Fibroblast of skin of right biceps (primary cell): ENCODE results near the gene KLC3.

Experiments used
- DNase-seq: peaks from one replicate; pipeline ENCODE4 v3.0.0-alpha.2; 2013

Gene KLC3

DNA sequence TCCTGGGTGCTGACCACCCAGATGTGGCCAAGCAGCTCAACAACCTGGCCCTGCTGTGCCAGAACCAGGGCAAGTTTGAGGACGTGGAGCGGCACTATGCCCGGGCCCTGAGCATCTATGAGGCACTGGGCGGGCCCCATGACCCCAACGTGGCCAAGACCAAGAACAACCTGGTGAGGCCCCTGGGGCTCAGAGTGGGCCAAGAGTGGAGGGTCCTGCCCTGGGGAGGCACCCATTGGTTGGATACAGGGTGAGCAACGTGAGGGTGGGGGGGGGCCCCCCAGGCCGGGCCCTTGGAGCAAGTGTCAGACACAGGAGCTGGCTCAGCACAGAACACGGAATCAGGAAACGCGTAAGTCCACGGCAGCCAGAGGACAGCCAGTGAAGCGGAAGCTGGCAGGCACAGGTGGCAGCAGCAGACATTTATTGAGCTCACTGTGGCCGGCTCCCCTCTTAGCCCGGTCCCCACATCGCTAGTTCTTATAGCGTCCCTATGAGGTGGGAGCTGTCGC lies 8.9 kb downstream of the KLC3 start:
- no peak for DNase-seq

DNA sequence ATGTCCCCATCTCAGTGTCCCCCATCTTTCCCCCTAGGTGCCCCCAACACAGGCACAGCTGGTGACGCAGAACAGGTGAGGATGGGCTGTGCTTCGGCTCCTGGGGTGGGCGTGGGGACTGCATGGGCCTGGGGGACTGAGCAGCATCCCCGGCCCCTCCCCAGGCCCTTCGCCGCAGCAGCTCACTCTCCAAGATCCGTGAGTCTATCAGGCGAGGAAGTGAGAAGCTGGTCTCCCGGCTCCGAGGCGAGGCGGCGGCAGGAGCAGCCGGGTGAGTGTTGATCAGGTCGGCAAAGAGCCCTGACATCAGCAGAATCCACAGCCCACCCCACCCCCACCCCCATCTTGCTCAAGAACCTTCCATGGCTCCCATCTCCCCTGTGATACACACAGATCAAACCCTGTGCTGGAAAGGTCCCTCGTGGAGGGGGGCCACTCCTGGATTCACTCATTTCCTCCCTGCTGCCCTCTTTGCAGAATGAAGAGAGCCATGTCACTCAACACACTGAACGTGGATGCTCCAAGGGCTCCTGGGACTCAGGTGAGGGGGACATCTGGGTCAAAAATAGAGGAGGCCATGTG lies 10.0 kb downstream of the KLC3 start:
- no peak for DNase-seq

DNA sequence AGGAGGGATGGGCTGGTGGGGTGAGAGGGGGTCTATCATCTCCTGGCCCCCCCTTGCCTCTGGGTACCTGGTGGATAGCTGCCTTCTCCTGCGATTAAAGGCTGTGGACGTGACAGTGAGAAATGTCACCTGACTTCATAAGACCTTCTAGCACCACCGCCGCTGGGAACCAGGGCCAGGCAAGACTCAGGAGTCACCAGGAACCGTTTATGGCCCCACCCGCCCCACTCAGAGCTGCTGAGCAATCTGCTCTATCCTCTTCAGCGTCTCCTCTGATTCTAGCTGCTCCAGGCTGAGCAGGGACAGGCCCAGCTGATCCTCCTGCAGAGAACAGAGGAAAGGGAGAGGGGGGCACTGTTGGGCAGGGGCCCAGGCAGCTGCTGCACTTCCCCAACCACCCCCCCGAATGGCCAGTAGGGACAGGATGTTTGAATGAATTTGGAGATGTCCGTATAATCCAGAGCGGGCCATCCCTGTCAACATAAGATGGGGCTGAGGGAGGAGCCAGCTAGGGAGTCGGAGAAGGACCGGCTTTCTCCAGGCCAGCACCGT lies 10.9 kb downstream of the KLC3 start:
- no peak for DNase-seq

DNA sequence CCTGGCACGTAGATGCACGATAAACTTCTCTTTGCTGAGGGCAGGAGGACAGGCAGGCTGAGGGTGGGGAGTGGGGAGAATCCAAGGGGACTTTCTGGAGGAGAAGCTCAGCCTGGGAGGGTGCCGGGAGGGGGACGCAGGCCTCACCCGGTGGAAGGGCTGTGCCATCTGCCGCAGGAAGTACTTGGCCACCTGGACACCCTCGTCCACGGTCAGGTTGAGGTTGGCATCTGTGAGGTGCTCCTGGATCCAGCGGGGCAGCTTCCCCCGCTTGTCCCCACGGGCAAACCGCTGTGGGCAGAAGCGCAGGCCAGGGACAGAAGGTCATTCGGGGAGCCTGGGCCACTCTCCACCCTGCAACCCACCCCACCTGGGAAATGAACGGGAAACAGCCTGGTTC lies 11.5 kb downstream of the KLC3 start:
- no peak for DNase-seq

DNA sequence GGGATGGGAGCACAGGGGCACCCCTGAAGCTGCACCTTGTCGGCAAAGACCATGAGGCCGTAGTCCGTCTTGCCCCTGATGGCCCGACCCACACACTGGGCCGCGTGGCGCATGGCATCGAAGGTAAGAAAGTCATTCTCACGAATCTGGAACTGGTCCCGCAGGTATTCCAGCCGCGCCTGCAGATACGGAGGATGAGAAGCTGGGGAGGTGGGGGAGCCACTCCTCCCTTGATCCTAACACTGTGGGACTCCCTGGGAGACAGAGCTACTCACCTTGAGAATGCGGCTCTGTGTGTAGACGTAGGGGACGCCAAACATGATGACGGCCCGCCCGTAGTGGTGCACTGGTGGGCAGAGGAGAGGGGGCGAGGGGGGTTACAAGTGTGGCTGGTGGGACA lies 11.9 kb downstream of the KLC3 start:
- no peak for DNase-seq

DNA sequence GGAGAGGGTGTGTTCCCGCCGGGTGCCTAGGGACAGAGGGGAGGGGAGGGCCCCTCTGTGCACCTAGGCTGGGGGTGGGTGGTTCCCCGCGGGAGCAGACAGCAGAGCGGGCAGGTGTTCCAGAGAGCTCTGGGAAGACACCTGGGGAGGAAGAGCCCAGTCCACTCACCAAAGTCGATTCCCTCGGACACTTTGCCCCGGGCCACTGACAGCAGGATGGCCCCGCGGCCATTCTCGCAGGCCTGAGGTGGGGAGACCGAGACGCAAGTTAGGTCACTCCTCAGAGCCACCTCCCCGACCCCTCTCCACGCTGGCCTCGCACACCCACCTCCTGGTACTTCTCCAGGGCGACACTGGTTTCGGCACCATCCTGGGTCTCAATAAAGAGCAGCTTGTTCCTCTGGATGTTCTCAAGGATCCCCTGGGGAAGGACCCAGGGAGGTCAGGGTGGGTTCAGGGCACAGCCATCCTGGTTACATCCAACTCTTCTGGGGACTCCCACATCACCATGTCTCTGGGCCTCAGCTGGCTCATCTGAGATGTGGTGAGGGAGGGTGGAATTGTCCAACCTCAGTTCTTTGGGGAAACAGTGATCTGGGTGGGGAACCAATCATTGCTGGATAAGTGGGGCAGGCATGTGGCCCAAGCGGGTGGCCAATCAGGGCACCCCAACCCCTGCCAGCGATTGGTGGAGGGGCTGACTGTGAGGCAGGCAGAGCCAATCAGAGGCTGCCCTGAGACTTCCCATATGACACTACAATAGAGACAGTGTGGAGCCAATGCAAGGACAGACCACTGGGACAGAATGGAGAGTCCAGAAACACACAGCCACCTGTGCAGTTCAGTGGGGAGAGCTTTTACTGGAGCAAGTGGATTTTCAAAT lies 12.6 kb downstream of the KLC3 start:
- DNase-seq: no peak

DNA sequence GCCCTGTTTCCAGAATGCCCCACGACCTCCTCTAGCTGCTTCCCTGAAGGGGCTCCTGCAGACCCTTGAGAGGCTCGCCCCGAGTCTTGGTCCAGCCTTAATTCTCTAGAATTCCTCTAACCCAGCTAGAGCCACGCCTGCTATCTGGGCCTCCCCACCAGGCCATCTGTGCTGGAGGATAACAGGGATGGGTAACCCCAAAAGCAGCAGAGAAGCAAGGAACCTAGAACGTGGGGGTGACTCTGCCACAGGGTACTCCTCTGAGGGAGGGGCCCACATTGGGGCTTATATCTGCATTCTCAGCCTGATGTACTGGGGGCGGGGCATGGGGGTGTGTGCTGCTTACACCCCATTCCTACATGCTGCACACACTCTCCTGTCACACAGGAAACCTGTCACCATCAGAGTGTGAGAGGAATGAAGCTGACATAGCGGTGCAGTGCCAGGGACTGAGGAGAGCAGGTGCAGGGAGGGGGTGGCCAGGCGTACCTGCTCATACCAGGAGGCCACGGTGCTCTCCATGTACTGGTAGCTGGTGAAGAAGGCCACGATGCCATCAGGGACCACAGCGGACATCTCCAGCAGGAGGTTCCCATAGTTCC lies 13.8 kb downstream of the KLC3 start:
- DNase-seq: no peak

DNA sequence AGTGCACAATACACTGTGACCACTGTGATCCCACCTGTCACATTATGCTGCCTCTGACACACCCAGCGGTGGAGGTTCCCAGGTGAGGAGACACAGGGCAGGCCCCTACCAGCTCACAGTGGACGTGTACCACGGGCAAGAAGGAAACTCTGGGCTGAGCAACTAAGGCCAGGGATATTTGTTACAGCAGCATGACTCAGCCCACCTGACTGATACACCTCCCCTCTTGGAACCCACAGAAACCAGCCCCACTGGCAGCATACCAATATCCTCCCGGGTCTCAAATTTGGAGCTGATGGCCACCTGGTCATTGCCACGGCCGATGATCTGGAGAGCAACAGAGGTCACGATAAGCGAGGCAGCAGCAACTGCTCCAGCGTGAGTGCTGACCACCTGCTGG lies 14.9 kb downstream of the KLC3 start:
- DNase-seq: no peak

DNA sequence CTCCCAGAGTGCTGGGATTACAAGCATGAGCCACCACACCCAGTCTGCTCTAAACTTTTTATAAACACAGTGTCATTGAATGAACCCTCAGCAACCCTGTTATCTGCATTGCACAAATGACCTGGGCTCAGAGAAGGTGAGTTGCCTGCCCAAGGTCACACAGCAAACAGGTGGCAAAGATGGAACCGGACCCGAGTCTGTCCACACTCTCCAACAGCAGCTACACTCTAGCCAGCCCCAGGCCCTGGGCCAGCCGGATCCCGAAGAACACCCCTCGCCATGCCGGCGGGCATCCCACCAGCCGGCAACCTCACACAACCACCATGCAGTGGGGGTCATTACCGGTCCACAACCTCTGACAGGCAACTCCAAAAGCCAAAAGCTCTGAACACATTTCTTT lies 15.4 kb downstream of the KLC3 start:
- DNase-seq: no peak

DNA sequence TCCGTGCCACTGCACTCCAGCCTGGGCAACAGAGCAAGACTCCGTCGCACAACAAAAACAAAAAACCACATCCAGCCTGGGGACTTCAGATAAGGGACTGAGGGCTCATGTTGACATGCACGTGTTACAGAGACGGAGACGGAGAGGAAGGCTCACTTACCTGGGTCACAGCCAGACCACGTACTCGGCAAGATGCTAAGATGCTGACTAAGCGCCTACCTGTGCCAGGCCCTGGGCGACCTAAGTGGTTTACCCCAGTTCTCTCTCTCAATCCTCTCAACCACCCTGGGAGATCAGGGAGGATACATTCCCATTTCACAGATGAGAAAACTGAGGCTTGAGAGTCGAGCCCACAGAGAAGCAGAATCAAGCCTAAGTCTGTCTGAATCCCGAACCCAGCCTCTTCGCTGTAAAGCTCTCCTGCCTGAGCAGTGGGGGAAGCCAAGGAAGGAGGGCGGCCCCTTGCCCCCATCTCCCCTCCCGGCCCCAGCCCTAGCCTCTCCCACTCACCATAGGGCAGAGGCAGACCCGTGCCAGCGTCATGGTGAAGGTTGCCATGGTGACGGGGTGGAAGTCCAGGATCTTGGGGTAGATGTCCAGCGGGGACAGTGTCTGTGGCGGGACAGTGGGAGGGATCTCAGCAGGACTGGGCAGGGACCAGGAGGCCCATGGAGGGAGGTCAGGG lies 16.4 kb downstream of the KLC3 start:
- no peak for DNase-seq

DNA sequence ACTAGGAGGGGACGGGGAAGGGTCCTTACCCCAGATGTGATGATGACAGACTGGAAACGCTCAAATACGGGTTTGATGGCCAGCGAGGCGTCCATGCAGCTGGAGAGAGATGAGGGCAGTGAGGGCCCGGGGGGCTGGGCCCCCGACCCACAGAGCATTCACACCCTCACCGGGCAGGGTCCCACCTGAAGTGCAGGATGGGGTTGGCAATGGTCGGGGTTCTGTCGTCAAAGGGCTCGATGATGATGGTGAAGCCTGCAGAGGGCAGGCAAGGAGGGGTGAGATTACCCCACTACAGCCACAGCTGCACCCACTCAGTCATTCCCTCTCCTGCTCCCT lies 16.9 kb downstream of the KLC3 start:
- no peak for DNase-seq

DNA sequence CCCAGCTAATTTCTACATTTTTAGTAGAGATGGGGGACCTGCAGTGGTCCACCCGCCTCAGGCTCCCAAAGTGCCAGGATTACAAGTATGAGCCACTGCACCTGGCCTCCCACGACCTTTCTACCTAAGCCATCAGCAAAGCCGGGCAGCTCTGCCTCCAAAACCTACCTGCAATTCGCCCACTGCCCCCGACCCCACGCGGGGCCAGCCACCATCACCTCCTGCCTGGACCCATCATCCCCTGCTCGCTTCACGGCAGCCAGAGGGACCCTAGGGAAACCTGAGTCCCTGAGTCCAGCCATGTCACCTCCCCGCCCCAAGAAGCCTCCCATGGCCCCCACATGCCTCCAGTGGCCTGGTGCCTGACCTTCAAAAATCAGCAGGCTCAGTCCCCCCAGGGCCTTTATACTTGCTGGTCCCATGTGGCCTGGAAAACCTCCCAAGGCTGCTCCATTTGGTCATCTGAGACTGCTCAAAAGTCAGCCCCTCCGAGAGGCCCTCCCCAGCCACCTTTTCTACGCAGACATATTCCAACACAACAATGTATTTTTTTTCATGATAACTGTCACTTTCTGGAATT lies 17.8 kb downstream of the KLC3 start:
- DNase-seq: no peak

DNA sequence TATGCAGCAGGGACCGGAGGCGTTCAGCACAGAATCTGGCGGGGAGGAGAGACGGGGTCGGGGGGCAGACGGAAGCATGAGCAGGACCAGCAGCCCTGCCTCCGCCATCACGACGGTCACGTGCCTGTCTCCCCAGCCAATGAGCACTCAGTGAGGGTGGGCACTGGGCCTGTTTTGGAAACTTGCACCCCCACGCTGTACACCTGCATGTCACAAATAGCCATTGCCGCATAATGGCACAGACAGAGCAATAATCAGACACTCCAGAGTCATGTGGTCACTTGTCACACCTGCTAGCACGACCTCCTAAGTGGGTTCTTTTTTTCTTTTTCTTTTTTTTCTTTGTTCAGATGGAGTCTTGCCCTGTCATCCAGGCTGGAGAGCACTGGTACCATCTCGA lies 21.1 kb downstream of the KLC3 start:
- no peak for DNase-seq

DNA sequence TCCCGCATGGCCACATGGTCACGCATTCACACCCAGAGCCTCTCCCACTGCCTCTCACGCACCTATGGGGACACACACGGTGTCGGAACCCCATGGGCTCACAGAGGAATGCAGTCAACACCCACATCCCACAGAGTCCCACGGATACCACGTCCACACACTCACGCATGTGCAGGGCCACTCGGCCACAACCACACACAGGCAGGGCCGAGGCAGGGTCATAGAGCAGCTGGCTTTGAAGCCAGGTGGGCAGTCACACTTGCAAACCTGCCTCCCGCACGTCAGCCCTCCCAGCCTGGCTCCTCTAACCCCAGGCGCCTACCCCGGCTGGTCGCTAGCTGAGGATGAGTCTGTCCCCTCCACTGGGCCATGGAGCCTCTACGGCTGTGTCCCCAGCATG lies 21.7 kb downstream of the KLC3 start:
- no peak for DNase-seq

DNA sequence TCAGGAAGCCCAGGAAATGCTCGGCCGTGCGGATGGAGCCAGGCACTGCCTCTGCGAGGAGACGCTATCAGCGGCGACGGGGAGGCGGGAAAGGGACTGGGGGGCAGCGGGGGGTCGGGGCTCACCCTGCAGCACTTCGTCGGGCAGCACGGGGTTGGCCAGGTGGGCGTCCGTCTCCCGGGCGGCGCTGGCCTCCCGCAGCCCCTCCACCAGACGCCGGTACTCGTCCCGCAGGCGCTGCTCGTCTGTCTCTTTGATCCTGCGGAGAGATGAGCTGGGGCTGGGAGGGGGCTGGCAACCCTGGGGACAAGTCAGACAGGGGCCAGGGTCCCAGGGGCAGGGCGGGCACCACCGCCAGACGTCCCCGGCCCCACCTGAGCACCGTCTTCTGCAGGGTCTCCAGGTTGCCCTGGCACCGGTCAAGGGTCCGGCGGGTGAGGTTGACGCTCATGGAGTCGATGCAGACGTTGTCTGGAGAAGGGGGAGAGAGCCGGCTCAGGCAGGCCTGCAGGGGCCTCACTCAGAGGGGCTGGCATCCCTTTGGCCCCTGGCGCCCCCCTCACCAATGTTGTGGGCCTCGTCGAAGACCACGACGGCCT lies 23.4 kb downstream of the KLC3 start:
- no peak for DNase-seq

DNA sequence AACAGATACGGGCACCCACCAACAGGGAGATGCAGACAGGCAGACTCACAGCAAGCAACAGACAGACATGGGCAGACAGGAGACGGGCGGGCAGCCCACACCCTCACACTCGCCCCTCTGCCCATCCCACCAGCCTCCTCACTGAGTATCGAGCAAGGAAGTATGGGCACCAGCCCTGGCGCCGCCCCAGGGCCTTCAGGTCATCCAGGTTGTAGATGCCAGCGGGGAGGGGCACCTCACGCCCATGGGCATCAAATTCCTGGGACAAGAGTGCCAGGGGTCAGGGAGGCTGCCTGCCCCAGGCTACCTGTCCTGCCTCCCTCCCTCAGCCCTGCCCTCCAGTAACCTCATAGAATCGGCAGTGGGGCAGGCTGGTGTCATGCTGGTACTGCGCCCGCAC lies 24.1 kb downstream of the KLC3 start:
- no peak for DNase-seq

DNA sequence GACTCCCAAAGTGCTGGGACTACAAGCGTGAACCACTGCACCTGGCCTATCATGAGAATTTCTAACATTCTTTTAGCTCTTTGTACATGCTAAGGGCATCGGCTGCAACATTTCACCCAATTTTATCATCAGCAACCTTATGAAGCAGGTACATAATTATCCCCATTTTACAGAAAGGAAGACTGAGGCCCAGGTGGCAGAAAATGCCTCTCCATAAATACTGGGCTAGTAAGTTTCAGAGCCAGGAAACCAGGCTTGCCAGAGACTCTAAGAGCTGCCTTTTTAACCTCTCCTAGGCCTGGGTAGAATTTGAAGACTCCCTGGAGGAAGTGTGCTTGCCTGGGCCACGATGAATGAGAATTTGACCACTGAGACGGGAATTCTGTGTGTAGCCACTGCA lies 27.6 kb downstream of the KLC3 start:
- DNase-seq: no peak

DNA sequence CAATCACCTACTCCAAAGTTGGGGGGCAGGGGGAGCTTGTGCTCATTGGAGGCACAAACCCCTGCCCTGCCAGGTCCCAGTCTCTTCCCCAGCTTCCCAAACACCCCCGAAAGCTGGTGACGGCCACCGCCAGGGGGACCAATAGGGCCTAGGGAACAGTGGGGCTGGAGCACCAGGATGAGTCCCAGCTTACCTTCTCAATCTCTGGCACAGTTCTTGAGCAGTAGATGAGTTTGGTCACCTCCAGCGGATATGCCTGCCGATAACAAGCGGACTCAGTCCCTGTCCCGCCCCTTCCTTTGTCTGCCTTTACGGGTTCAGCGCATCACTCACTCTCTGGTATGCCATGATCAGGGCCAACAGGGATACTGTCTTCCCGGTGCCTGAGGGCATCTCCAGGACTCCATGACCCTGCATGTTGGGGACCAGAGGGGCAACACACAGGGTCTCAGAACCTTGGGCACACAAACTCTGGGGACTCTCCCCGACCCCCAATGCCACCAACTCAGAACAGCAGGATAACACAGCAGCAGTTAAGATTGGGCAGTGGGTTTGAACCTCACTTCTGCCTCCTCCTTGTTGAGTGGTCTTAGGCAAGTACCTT lies 28.3 kb downstream of the KLC3 start:
- no peak for DNase-seq

DNA sequence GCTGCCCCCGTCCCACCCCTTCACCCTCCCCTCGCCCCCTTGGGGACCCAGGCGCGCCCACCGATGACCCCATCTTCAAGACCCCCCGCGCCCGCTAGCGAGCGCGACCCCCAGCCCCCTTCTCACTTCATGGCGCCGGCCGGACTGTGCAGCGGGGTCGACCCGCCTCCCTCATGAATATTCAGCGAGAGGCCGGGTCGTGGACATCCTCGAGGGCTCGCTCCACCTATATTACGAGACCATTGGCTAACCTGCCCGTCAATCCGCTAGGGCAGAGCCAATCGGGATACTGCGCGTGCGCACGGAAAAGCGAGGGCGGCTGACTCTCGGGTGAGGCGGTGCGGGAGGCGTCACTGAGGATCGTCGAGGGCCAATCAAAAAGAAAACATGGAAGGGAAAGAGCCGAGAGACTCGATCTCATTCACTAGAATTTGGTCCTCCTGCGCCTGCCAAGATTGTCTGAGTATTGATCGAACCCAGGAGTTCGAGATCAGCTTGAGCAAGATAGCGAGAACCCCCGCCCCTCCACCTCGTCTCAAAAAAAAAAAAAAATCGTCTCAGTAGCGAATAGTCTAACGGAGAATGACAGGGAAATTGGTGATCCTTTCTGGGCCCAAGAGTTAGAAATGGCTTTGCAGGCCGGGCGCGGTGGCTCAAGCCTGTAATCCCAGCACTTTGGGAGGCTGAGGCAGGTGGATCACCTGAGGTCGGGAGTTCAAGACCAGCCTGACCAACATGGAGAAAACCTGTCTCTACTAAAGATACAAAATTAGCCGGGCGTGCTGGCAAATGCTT lies 30.1 kb downstream of the KLC3 start, which contains the start of gene ERCC2:
Gene ERCC2, minus strand, starts transcription at position 164 of the 795 bp plus-strand sequence. Its CDS starts 33 bp downstream, at position 131.
- DNase-seq: peak; percentile 100

DNA sequence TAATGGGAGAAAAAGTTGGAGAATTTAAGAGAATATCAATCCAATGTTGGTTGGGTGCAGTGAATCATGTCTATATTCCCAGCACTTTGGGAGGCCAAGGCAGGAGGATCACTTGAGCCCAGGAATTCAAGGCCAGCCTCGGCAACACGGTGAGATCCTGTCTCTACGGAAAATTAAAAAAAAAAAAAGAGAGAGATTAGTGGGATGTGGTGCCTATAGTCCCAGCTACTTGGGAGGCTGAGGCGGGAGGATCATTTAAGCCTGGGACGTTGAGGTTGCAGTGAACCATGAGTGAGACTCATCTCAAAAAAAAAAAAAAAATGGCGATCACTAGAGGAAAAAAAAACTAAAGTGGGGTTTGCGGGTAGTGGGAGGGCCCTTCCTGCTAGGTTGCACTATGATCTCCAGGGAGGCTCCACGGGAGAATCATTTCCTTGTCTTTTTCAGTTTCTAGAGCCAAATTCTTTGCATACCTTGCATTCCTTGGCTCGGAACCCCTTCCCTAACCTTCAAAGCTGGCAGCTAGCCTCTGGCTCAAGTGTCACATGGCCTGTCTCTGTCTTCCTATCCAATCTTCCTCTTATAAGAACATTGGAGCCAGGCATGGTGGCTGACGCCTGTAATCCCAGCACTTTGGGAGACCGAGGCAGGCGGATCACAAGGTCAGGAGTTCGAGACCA lies 35.6 kb downstream of the KLC3 start:
- peak; percentile 99 for DNase-seq
